ENCODE data around the gene GDF9.

Gene GDF9

DNA sequence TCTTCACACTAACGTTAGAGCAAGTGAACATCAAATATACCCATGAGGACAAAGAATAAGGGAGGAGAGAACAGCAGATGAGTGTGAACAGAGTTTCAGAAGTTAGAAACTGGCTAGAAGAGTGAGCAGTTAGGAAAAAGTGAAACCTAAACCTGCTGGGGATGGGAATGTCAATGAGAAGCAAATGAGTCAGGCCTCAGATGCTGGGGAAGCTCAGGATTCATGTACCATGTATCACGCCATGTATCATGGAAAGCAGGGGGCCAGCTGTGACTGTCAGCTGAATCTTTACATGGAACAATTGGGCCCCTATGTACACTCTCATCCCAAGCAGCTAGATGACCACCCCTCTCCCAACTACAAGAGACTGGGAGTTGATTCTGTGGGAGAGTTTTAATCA, 16.2 kb downstream of the GDF9 start:
- H3K4me3 ChIP-seq (replicated peaks; ENCODE audit: insufficient read depth, low read length), result no peak overlapping the region
- H3K27ac ChIP-seq (replicated peaks), result no peak overlapping the region
- no peak for DNase-seq (ENCODE audit: low read depth in 1 of 2, low spot score in 1 of 2)
- TF ChIP-seq SPI1 (IDR thresholded peaks at IDR 0.05; ENCODE audit: borderline replicate concordance, low read depth) (no peak), POLR2AphosphoS5 (IDR thresholded peaks at IDR 0.05; ENCODE audit: low read depth) (no peak), GABPA (IDR thresholded peaks at IDR 0.05; ENCODE audit: low read depth) (no peak)
- TF ChIP-seq, protein P1, sequence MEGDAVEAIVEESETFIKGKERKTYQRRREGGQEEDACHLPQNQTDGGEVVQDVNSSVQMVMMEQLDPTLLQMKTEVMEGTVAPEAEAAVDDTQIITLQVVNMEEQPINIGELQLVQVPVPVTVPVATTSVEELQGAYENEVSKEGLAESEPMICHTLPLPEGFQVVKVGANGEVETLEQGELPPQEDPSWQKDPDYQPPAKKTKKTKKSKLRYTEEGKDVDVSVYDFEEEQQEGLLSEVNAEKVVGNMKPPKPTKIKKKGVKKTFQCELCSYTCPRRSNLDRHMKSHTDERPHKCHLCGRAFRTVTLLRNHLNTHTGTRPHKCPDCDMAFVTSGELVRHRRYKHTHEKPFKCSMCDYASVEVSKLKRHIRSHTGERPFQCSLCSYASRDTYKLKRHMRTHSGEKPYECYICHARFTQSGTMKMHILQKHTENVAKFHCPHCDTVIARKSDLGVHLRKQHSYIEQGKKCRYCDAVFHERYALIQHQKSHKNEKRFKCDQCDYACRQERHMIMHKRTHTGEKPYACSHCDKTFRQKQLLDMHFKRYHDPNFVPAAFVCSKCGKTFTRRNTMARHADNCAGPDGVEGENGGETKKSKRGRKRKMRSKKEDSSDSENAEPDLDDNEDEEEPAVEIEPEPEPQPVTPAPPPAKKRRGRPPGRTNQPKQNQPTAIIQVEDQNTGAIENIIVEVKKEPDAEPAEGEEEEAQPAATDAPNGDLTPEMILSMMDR (IDR thresholded peaks at IDR 0.05; ENCODE audit: insufficient read depth, low read length), result no peak
- TF ChIP-seq, protein P2, sequence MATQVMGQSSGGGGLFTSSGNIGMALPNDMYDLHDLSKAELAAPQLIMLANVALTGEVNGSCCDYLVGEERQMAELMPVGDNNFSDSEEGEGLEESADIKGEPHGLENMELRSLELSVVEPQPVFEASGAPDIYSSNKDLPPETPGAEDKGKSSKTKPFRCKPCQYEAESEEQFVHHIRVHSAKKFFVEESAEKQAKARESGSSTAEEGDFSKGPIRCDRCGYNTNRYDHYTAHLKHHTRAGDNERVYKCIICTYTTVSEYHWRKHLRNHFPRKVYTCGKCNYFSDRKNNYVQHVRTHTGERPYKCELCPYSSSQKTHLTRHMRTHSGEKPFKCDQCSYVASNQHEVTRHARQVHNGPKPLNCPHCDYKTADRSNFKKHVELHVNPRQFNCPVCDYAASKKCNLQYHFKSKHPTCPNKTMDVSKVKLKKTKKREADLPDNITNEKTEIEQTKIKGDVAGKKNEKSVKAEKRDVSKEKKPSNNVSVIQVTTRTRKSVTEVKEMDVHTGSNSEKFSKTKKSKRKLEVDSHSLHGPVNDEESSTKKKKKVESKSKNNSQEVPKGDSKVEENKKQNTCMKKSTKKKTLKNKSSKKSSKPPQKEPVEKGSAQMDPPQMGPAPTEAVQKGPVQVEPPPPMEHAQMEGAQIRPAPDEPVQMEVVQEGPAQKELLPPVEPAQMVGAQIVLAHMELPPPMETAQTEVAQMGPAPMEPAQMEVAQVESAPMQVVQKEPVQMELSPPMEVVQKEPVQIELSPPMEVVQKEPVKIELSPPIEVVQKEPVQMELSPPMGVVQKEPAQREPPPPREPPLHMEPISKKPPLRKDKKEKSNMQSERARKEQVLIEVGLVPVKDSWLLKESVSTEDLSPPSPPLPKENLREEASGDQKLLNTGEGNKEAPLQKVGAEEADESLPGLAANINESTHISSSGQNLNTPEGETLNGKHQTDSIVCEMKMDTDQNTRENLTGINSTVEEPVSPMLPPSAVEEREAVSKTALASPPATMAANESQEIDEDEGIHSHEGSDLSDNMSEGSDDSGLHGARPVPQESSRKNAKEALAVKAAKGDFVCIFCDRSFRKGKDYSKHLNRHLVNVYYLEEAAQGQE (IDR thresholded peaks at IDR 0.05; ENCODE audit: insufficient replicate concordance, low read depth), result no peak
- H3K27me3 ChIP-seq (ENCODE audit: insufficient read depth, poor library complexity, severe bottlenecking), result no peaks in the 10 kb centered on the region

- Histone ChIP-seq H3K4me3 (replicated peaks; ENCODE audit: insufficient read depth, low read length) (no peak overlapping the region), H3K27ac (replicated peaks) (no peak overlapping the region), H3K27me3 (ENCODE audit: insufficient read depth, poor library complexity, severe bottlenecking) (no peaks in the 10 kb centered on the region)
- no peak for DNase-seq (ENCODE audit: low read depth in 1 of 2, low spot score in 1 of 2)
- TF ChIP-seq SPI1 (IDR thresholded peaks at IDR 0.05; ENCODE audit: borderline replicate concordance, low read depth) (no peak), GABPA (IDR thresholded peaks at IDR 0.05; ENCODE audit: low read depth) (no peak), POLR2AphosphoS5 (IDR thresholded peaks at IDR 0.05; ENCODE audit: low read depth) (no peak)
- TF ChIP-seq, protein P1 (IDR thresholded peaks at IDR 0.05; ENCODE audit: insufficient read depth, low read length), result no peak
- TF ChIP-seq, protein P2 (IDR thresholded peaks at IDR 0.05; ENCODE audit: insufficient replicate concordance, low read depth), result no peak
These were observed 16.9 kb downstream of the GDF9 start for GRCh38 chr5:132849347-132849746.

GRCh38 chr5:132848270-132848669, 18.0 kb downstream of the GDF9 start:
- TF ChIP-seq POLR2AphosphoS5 (IDR thresholded peaks at IDR 0.05; ENCODE audit: low read depth) (no peak), SPI1 (IDR thresholded peaks at IDR 0.05; ENCODE audit: borderline replicate concordance, low read depth) (no peak), GABPA (IDR thresholded peaks at IDR 0.05; ENCODE audit: low read depth) (no peak)
- TF ChIP-seq, protein P2 (IDR thresholded peaks at IDR 0.05; ENCODE audit: insufficient replicate concordance, low read depth), result no peak
- TF ChIP-seq, protein P1 (IDR thresholded peaks at IDR 0.05; ENCODE audit: insufficient read depth, low read length), result no peak
- no peak for DNase-seq (ENCODE audit: low read depth in 1 of 2, low spot score in 1 of 2)
- no peak overlapping the region for H3K4me3 ChIP-seq (replicated peaks; ENCODE audit: insufficient read depth, low read length)
- H3K27ac ChIP-seq (replicated peaks), result no peak overlapping the region
- H3K27me3 ChIP-seq (ENCODE audit: insufficient read depth, poor library complexity, severe bottlenecking), result no peaks in the 10 kb centered on the region
